ENCODE results near the gene IL20. TPM values are rescaled to one million over a fixed set of nuclear protein-coding genes. Genes with fewer than 3 reads are reported as not detected.
A peak's percentile ranks its signal among the peaks of the same experiment; 100 is the strongest.

IL20 gene
- total RNA-seq, 1 donor from 2014 or later: 0.53 TPM

- DNase-seq (ENCODE audit: low read depth): no peak
- H3K27me3 ChIP-seq (ENCODE audit: control insufficient read depth, insufficient read depth, low read length): no peaks in the 10 kb centered on the region
- no peaks in the 10 kb centered on the region for H3K36me3 ChIP-seq (ENCODE audit: control insufficient read depth, insufficient read depth, low read length)
- TF ChIP-seq CTCF (IDR thresholded peaks at IDR 0.05; ENCODE audit: insufficient read depth, low read length, severe bottlenecking): no peak
- FAIRE-seq: no peak
- H3K4me3 ChIP-seq (ENCODE audit: low read depth, low read length): no peak overlapping the region
These were observed 18.5 kb downstream of the IL20 start for GRCh38 chr1:206883876-206884275.

GRCh38 chr1:206885341-206886060 lies 20.1 kb downstream of the IL20 start:
- no peaks in the 10 kb centered on the region for H3K27me3 ChIP-seq (ENCODE audit: control insufficient read depth, insufficient read depth, low read length)
- no peak for TF ChIP-seq CTCF (IDR thresholded peaks at IDR 0.05; ENCODE audit: insufficient read depth, low read length, severe bottlenecking)
- FAIRE-seq (no peak), DNase-seq (ENCODE audit: low read depth) (peak; percentile 95)
- no peaks in the 10 kb centered on the region for H3K36me3 ChIP-seq (ENCODE audit: control insufficient read depth, insufficient read depth, low read length)
- no peak overlapping the region for H3K4me3 ChIP-seq (ENCODE audit: low read depth, low read length)

GRCh38 chr1:206886831-206887230 lies 21.4 kb downstream of the IL20 start:
- FAIRE-seq (no peak), DNase-seq (ENCODE audit: low read depth) (no peak)
- TF ChIP-seq CTCF (IDR thresholded peaks at IDR 0.05; ENCODE audit: insufficient read depth, low read length, severe bottlenecking): no peak
- Histone ChIP-seq H3K27me3 (ENCODE audit: control insufficient read depth, insufficient read depth, low read length) (no peaks in the 10 kb centered on the region), H3K4me3 (ENCODE audit: low read depth, low read length) (no peak overlapping the region), H3K36me3 (ENCODE audit: control insufficient read depth, insufficient read depth, low read length) (no peaks in the 10 kb centered on the region)

DNA sequence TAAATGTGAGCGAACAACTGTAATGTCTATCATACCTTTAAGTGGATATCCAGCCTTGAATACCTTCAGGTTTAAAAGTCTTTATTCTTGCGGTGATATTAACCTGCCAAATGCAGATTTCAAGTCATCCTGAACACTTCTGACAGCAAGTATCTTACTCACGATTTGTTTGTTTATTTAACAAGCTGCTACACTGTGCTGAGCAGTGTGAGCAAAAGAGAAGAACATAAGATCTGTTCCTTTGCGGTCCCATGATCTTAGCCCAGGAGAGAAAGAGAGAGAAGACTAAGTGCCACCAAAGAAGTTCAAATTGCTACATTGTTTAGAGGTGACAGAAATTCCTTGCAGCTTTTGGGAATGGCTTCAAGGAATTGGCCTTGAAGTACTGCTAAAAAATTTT lies 22.3 kb downstream of the IL20 start:
- no peak for TF ChIP-seq CTCF (IDR thresholded peaks at IDR 0.05; ENCODE audit: insufficient read depth, low read length, severe bottlenecking)
- FAIRE-seq: no peak
- H3K36me3 ChIP-seq (ENCODE audit: control insufficient read depth, insufficient read depth, low read length): no peaks in the 10 kb centered on the region
- H3K27me3 ChIP-seq (ENCODE audit: control insufficient read depth, insufficient read depth, low read length): no peaks in the 10 kb centered on the region
- peak; percentile 80 for DNase-seq (ENCODE audit: low read depth)
- H3K4me3 ChIP-seq (ENCODE audit: low read depth, low read length): no peak overlapping the region

DNA sequence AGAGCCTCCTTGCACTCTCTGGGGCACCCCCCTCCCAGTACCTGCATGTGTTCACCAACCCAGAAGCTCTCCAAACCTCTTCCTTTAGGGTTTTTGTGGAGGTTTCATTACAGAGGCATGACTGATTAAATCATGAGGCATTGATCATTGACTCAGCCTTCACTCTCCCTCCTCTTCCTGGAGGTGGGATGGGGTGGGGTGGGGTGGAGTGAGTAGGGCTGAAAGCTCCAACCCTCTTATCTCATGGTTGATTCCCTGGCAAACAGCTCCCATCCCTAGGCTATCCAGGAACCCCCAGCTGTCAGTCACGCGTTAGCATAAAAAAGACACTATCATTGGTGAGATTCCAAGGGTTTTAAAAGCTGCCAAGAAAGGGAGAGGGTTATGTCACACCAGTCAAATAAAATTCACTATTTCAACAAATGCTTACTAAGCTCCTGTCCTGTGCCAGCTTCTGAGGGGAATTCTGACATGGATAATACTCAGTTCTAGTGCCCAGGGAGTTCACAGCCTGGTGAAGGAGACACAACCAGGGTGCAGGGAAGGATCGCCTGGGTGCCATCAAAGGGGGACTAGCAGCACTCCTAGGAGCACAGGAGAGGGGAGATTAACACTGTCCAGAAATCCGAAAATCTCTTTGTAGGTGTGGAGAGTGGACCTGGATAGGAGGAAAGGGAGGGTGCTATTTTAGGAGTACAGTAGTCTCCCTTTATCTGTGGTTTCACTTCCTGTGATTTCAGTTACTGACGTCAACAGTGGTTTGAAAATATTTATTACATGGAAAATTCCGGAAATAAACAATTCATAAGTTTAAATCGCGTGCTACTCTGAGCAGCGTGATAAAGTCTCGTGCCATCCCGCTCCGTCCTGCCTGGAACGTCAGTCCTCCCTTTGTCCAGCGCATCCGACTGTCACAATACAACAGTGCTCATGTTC lies 25.0 kb downstream of the IL20 start:
- H3K27me3 ChIP-seq (ENCODE audit: control insufficient read depth, insufficient read depth, low read length): no peaks in the 10 kb centered on the region
- FAIRE-seq (no peak), DNase-seq (ENCODE audit: low read depth) (peak; percentile 97)
- H3K36me3 ChIP-seq (ENCODE audit: control insufficient read depth, insufficient read depth, low read length): no peaks in the 10 kb centered on the region
- H3K4me3 ChIP-seq (ENCODE audit: low read depth, low read length): no peak overlapping the region
- TF ChIP-seq CTCF (IDR thresholded peaks at IDR 0.05; ENCODE audit: insufficient read depth, low read length, severe bottlenecking): no peak
